Measurements from ENCODE around the gene RHBDD2. TPM values are rescaled to one million over a fixed set of nuclear protein-coding genes. Genes with fewer than 3 reads are reported as not detected.

RHBDD2 gene
- polyA plus RNA-seq, 1 experiment, result 34.9 TPM

DNA sequence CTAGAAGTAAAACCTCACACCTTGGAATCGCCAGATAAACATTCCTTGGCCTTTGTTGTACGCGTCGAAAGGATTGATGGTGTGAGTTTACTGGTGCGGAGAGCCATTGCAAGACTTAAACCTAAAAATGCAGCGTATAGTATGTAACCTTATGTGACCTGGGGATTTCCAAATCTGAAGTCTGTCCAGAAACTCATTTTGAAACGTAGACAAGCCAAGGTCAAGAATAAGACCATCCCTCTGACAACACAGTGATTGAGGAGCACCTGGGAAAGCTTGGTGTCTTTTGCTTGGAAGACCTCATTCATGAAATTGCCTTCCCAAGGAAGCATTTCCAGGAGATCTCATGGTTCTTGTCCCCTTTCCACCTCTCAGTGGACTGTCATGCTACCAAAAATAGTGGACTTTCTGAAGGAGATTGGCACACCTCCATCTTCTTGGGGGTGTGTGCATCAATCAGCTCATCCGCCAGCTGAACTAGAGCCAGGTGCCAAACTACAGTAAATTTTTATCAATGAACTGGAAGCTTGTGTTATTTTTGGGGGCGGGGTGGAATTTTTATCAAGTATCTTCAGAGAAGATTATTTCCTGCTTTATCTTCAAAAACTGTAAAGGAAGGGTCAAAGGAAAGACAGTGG lies 44.3 kb downstream of the RHBDD2 start:
- no peak overlapping the region for H3K27ac ChIP-seq (ENCODE audit: low read depth, low read length)
- TF ChIP-seq, protein P1, sequence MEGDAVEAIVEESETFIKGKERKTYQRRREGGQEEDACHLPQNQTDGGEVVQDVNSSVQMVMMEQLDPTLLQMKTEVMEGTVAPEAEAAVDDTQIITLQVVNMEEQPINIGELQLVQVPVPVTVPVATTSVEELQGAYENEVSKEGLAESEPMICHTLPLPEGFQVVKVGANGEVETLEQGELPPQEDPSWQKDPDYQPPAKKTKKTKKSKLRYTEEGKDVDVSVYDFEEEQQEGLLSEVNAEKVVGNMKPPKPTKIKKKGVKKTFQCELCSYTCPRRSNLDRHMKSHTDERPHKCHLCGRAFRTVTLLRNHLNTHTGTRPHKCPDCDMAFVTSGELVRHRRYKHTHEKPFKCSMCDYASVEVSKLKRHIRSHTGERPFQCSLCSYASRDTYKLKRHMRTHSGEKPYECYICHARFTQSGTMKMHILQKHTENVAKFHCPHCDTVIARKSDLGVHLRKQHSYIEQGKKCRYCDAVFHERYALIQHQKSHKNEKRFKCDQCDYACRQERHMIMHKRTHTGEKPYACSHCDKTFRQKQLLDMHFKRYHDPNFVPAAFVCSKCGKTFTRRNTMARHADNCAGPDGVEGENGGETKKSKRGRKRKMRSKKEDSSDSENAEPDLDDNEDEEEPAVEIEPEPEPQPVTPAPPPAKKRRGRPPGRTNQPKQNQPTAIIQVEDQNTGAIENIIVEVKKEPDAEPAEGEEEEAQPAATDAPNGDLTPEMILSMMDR (IDR thresholded peaks at IDR 0.05; ENCODE audit: low read depth, low read length), result no peak
- H3K9me3 ChIP-seq (ENCODE audit: control insufficient read depth, insufficient read depth, low read length), result no peaks in the 10 kb centered on the region
- DNase-seq (ENCODE audit: low read depth, low spot score), result no peak
- H3K27me3 ChIP-seq (ENCODE audit: control insufficient read depth, insufficient read depth, low read length), result no peaks in the 10 kb centered on the region
- ChIA-PET POLR2A (no interaction called here), CTCF (no interaction called here)
- H3K4me3 ChIP-seq (ENCODE audit: low read depth, low read length), result no peak overlapping the region

DNA sequence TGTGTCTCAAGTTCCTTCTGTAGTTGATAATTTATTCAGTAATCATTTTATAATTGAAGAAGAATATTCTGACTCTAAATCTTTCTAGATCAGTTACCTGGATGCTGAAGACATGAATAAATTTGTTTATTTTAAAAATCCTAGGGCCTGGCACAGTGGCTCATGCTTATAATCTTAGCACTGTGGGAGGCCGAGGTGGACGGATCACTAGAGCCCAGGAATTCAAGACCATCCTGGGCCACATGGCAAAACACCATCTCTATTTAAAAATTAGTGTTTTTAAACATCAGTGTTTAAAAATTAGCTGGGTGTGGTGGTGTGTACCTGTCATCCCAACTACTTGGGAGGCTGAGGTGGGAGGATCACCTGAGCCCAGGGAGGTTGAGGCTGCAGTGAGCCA lies 45.4 kb downstream of the RHBDD2 start:
- no peak for DNase-seq (ENCODE audit: low read depth, low spot score)
- POLR2A ChIA-PET, result no interaction called here

DNA sequence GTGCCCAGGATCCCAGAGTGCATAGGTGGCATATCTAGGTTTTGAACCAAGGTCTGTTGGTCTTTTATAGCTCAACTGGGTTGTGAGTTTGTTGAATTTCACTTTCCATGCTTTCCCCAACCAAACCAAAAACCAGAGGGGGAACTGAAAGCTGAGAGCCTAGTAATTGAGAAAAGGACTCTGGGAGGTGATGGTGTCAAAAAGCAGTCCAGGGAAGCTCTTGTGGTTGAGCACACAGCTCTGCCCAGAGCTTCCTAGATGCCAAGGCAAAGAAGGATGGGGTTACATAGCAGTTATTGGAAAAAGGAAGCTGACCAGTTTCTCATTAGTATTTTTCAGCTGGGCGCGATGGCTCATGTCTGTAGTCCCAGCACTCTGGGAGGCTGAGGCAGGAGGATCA lies 46.1 kb downstream of the RHBDD2 start:
- no peak for DNase-seq (ENCODE audit: low read depth, low spot score)
- ChIA-PET CTCF (no interaction called here), POLR2A (no interaction called here)
- H3K4me3 ChIP-seq (ENCODE audit: low read depth, low read length), result no peak overlapping the region
- H3K27ac ChIP-seq (ENCODE audit: low read depth, low read length), result no peak overlapping the region
- TF ChIP-seq, protein P1 (IDR thresholded peaks at IDR 0.05; ENCODE audit: low read depth, low read length), result no peak
- no peaks in the 10 kb centered on the region for H3K27me3 ChIP-seq (ENCODE audit: control insufficient read depth, insufficient read depth, low read length)
- H3K9me3 ChIP-seq (ENCODE audit: control insufficient read depth, insufficient read depth, low read length), result no peaks in the 10 kb centered on the region

More for the DNA sequence above, 45.4 kb downstream of the RHBDD2 start:
- H3K9me3 ChIP-seq (ENCODE audit: control insufficient read depth, insufficient read depth, low read length), result no peaks in the 10 kb centered on the region
- H3K27me3 ChIP-seq (ENCODE audit: control insufficient read depth, insufficient read depth, low read length), result no peaks in the 10 kb centered on the region
- H3K27ac ChIP-seq (ENCODE audit: low read depth, low read length), result no peak overlapping the region
- H3K4me3 ChIP-seq (ENCODE audit: low read depth, low read length), result no peak overlapping the region
- CTCF ChIA-PET, result no interaction called here
- TF ChIP-seq, protein P1 (IDR thresholded peaks at IDR 0.05; ENCODE audit: low read depth, low read length), result no peak

DNA sequence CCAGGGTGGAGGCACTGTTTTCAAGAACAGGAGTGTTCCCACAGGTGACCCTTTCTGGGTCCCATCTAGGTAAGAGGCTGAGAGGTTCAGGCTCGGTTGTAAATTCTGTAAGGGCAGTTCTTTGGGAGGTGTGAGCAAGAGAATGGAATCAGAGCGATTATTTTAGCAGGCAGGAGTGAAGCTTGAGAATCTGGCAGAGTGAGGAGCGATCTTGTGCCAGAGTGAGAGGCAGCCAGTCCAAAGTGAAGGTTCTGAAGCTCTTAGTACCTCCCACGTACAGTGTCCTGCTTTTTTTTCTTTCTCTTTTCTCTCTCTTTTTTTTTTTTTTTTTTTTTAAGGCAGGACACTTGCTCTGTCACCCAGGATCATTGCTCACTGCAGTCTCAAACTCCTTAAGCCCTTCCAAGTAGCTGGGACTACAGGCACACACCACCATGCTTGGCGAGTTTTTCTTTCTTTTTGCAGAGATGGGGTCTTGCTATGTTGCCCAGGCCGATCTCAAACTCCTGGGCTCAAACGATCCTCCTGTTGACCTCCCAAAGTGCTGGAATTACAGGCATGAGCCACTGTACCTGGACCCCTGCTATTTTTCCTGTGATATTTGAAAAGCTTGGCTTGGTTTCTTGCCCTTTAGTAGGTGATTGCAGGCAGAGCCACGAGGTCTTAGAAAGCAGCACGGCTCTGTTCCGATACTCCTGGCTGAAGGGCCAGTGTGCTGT lies 47.0 kb downstream of the RHBDD2 start:
- DNase-seq (ENCODE audit: low read depth, low spot score), result no peak
- H3K27ac ChIP-seq (ENCODE audit: low read depth, low read length), result no peak overlapping the region
- no peaks in the 10 kb centered on the region for H3K27me3 ChIP-seq (ENCODE audit: control insufficient read depth, insufficient read depth, low read length)
- TF ChIP-seq, protein P1 (IDR thresholded peaks at IDR 0.05; ENCODE audit: low read depth, low read length), result no peak
- POLR2A ChIA-PET, result no interaction called here
- H3K9me3 ChIP-seq (ENCODE audit: control insufficient read depth, insufficient read depth, low read length), result no peaks in the 10 kb centered on the region
- no peak overlapping the region for H3K4me3 ChIP-seq (ENCODE audit: low read depth, low read length)
- CTCF ChIA-PET, result interaction anchor here (0.7 kb wide), 1 partner anchor 10 kb away, joined by 5 read pairs; no protein-coding TSS in a partner anchor

DNA sequence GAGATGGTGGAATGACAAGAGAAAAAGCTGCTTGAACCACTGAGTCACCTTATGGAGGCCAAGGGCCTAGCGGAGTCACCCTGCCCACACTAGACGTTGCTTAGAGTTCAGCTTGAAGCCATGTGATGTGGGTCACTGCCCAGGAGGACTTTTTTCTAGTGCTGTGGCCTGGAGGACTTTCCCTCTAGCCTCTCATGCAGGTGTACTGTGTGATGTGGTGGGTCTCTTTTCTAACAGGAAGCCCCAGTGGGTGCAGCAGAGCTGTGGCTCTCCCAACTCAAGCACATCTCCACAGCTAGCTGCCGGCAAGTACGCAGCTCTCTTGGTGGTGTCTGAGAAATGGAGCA lies 49.7 kb downstream of the RHBDD2 start:
- ChIA-PET CTCF (no interaction called here), POLR2A (no interaction called here)
- Histone ChIP-seq H3K27ac (ENCODE audit: low read depth, low read length) (no peak overlapping the region), H3K27me3 (ENCODE audit: control insufficient read depth, insufficient read depth, low read length) (no peaks in the 10 kb centered on the region), H3K9me3 (ENCODE audit: control insufficient read depth, insufficient read depth, low read length) (peaks cover 4% of the 10 kb centered on the region; the same call in 1 of the 2 replicates), H3K4me3 (ENCODE audit: low read depth, low read length) (no peak overlapping the region)
- DNase-seq (ENCODE audit: low read depth, low spot score), result no peak
- TF ChIP-seq, protein P1 (IDR thresholded peaks at IDR 0.05; ENCODE audit: low read depth, low read length), result no peak

All from AG04450 (cell line).